NCI-H128 (cell line): ENCODE results near the gene LHX2.

Experiments
- DNase-seq: peaks from one replicate; lab custom pipeline; 2025; ENCODE audit not compliant: unreplicated experiment; lab: John Stamatoyannopoulos, UW

LHX2 gene

GRCh38 chr9:123998970-123999621 lies 12.5 kb upstream of the LHX2 start:
- DNase-seq = no peak

GRCh38 chr9:123999661-124000060 lies 11.9 kb upstream of the LHX2 start:
- no peak for DNase-seq

GRCh38 chr9:124000161-124000783 lies 11.3 kb upstream of the LHX2 start:
- no peak for DNase-seq

GRCh38 chr9:124000784-124001457 lies 10.6 kb upstream of the LHX2 start:
- no peak for DNase-seq

- no peak for DNase-seq
These were observed 10.1 kb upstream of the LHX2 start for GRCh38 chr9:124001458-124001799.

GRCh38 chr9:124001866-124002525 lies 9.6 kb upstream of the LHX2 start:
- no peak for DNase-seq

- DNase-seq = no peak
These were observed 7.8 kb upstream of the LHX2 start for GRCh38 chr9:124003636-124004349.

GRCh38 chr9:124004593-124004992 lies 7.0 kb upstream of the LHX2 start:
- no peak for DNase-seq

GRCh38 chr9:124005029-124005771 lies 6.4 kb upstream of the LHX2 start:
- DNase-seq = no peak

GRCh38 chr9:124006448-124007361 lies 4.9 kb upstream of the LHX2 start:
- DNase-seq = no peak

GRCh38 chr9:124007565-124008302 lies 3.8 kb upstream of the LHX2 start:
- DNase-seq = no peak

GRCh38 chr9:124008303-124008693 lies 3.3 kb upstream of the LHX2 start:
- no peak for DNase-seq

- no peak for DNase-seq
These were observed 2.7 kb upstream of the LHX2 start for GRCh38 chr9:124008694-124009530.

GRCh38 chr9:124009531-124010217 lies 1.9 kb upstream of the LHX2 start:
- no peak for DNase-seq

GRCh38 chr9:124010303-124010664 lies 1.3 kb upstream of the LHX2 start:
- no peak for DNase-seq

- no peak for DNase-seq
These were observed 775 bp upstream of the LHX2 start for GRCh38 chr9:124010665-124011321.
